Breast epithelium (tissue), 3 donors: ENCODE measurements around the gene OSTN.

Experiments
- POLR2A ChIP-seq: fragments of 450-650 bp; IDR thresholded peaks from one replicate; pipeline ENCODE4 v1.6.1; 2016; ENCODE audit warnings: antibody characterized with exemption, mild to moderate bottlenecking, moderate library complexity
- POLR2AphosphoS5 ChIP-seq, 3 donors: sonication (generic); formaldehyde crosslinking; IDR thresholded peaks; one replicate each; pipeline ENCODE4 v1.6.1; 2017; ENCODE audit warnings: antibody characterized with exemption in 3 of 3
- TF ChIP-seq, protein P1 (sequence below), 3 donors: fragments of 450-650 bp; IDR thresholded peaks; one replicate each; pipeline ENCODE4 v1.5.1; 2016 to 2017; ENCODE audit warnings: antibody characterized with exemption in 3 of 3, mild to moderate bottlenecking in 3 of 3, moderate library complexity in 3 of 3

DNA sequence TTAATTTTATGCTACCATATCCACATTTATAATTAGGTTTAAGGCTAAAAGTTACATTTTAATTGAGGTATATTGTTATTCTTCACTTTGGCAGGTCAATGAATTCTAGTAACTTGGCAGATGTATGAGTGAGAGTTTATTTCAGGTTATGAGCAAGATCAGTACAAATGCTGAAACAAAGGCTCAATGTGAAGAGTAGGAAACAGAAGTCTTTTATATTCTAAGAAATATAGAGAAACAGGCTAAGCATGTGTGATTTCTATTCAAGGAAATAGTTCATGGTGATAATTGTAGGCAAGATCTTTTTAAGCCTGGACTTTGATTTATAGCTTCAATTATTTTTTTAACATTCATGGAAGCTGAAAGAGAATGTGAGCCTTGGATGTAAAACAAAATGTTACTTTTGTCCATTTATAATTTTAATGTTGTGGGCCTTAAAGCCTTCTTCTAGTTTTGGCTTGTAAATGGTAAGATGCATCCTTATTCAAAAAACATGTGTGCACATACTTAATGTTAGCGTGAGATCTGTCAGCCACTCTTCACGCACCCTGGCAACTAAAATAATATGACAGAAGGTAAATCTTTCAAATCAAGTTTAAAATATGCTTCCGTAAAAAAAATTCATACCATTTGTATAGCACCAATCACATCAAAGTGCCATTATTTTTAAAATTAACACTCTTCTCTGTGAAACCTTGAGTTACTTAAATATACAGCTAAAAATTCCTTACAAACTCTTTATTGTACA, 22.8 kb upstream of the OSTN start:
- TF ChIP-seq, protein P1, sequence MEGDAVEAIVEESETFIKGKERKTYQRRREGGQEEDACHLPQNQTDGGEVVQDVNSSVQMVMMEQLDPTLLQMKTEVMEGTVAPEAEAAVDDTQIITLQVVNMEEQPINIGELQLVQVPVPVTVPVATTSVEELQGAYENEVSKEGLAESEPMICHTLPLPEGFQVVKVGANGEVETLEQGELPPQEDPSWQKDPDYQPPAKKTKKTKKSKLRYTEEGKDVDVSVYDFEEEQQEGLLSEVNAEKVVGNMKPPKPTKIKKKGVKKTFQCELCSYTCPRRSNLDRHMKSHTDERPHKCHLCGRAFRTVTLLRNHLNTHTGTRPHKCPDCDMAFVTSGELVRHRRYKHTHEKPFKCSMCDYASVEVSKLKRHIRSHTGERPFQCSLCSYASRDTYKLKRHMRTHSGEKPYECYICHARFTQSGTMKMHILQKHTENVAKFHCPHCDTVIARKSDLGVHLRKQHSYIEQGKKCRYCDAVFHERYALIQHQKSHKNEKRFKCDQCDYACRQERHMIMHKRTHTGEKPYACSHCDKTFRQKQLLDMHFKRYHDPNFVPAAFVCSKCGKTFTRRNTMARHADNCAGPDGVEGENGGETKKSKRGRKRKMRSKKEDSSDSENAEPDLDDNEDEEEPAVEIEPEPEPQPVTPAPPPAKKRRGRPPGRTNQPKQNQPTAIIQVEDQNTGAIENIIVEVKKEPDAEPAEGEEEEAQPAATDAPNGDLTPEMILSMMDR (IDR thresholded peaks at IDR 0.05), result no peak
- TF ChIP-seq POLR2A, result no peak
- no peak for TF ChIP-seq POLR2AphosphoS5 (IDR thresholded peaks at IDR 0.05)
